Fibroblast of skin of abdomen (primary cell): ENCODE data around the gene CTNNBL1.

Experiments
- DNase-seq: peaks from one replicate; pipeline ENCODE4 v3.0.0-alpha.2; 2013

Gene CTNNBL1

DNA sequence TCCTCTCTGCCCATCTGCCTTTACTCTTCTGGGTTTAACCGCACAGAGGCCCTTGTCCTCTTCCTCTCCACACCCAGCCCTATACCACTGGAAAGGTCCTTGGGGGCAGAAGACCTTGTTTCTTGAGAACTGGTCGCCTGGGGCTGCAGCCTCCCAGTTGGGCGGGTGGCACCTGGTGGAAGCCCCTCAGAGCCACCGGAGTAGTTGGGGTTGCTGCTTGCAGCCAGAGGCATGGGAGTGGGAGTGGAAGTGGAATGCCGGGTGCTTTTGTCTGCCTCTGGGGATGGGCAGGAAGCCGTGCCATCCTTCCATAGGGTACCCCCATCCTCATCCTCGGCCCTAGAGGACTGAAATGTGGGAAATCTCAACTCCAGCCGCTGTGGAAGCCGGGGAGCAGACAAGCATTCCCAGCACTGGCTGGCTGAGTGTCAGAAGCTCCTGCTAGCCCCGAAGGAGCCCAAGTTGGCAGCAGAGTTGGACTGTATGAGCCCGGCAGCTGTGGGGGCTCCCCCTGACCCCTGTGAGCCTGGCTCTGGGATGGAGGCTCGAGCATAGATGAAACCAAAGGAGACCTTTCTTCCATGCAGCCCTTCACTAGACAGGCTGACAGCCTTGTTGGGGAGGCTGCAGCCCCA, 210.3 kb downstream of the CTNNBL1 start:
- DNase-seq: no peak

DNA sequence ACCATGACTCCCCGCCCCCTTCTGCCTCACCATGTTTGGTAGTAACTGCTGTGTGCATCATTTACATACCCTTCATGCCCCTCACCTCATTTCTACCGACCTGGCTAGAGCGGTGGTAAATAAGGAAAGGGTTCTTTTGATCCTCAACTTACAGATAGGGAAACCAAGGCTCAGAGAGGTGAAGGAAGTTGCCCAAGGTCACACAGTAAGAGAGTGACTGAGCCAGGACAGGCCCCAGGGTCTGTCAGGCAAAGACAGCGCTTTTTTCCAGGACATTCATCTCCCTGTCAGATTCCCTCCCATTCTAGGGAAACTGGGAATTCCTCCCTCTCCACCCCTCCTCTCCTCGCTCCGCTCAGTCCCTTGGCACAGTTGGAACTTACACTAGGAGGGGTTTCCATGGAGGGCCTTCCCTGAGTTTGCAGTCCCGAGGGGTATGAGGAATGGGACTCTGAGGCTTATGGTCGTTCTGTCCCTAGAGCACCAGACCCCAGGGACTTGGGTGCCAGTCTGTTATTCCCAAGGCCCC, 211.1 kb downstream of the CTNNBL1 start:
- no peak for DNase-seq

DNA sequence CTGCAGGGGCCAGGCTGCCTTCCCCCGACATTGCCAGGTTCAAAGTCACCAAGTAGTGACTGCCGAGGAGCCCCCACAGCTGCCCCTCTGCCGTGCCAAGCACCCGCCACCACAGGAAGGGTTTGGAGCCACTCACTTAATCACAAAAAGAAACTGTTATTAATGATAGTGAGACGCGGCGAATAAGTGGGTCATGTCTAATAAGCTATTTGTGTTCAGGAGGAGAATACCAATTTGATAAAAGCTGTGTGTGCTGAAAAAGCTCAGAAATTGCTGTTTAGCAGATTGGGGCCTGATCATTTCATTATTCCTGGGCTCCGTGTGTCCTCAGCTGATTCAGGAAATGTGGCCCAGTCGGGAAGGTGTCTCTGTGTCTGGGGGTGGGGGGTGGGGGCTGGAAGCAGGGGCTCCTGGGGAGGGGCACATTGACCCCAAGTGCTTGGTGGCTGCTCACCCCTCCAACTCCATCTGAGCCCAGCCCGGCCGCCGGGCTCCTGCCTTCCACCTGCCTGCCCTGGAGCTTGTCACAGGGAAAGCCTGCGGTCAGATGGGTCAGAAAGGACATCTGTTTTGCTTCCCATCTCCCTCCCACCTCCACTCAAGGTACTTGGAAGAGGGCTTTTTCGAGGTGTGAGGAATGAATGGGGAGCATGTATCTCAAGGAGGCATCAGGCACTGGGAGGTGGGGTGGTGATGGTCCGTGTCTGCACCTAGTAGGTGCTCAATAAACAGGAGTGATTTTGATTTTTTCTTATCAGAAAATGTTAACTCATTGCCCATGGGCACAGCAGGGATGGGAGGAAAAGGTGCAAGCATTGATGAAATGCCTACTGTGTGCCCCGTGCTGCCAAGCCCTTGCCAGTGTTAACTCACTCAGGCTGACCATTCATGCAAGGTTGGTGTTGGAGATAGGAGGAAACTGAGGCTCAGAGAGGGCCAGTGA, 212.1 kb downstream of the CTNNBL1 start:
- DNase-seq: no peak

DNA sequence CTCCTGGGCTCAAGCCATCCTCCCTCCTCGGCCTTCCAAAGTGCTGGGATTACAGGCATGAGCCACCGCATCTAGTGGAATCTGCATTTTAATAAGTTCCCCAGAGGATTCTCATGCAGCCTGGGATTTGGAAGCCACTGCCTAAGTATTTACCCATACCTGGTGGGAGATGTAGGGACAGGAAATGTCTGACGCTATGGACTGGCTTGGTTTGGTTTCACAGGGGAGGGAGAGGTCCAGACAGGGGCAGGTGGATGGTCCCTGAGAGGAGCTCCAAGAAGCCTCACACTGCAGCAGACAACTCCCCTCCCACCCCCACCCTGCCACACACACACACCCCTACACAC, 213.5 kb downstream of the CTNNBL1 start:
- no peak for DNase-seq

DNA sequence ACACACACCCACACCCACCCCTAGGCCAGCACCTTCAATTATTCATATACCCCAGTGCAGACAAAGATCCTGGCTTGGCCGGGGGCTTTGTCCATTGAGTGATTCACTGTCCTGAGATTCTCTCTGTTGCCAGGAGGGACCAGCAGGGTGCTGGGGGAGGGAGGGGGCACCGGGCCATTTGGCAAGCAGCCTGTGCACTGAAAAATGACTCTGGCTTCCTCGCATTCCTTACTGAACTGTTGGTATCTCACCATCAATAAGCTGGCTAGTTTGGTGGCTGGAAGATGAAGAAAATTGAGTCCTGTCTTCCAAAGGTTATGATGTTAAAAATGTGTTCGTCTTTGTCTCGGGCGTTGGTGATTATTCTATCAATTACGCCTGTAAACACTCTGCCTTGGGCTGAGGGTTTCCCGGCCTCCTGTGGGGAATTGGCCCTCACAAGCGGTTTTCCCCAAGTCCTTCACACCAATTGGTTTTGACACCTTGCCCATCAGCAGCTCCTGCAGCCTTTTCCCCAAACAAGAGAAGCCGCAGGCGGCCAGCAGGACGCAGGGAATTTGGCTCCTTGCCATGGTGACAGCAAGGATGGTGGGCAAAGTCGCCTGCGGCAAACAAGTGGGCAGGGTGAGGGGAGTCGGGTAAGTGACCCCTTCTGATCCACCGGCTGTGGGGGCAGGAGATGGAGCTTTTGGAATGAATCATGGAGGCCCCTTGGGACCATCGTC, 214.0 kb downstream of the CTNNBL1 start:
- DNase-seq: peak; percentile 77

DNA sequence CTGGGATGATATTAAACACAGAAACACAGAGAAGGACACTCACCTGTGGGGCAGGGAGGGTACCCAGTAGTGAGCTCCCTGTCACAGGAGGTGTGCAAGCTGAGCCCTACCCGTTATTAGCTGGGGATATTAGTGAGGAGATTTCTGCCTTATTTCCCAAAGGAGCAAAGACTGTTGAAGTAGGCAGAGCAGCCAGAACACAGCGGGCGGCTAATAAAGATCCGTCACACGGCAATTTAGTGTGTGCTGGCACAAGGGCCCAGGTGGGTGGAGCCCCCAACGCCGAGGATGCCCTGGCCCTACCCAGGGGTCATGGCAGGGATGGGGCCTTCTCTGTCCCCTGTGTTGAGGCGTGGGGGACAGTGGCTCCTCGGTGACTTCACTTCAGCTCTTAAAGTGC, 217.4 kb downstream of the CTNNBL1 start:
- DNase-seq: no peak

DNA sequence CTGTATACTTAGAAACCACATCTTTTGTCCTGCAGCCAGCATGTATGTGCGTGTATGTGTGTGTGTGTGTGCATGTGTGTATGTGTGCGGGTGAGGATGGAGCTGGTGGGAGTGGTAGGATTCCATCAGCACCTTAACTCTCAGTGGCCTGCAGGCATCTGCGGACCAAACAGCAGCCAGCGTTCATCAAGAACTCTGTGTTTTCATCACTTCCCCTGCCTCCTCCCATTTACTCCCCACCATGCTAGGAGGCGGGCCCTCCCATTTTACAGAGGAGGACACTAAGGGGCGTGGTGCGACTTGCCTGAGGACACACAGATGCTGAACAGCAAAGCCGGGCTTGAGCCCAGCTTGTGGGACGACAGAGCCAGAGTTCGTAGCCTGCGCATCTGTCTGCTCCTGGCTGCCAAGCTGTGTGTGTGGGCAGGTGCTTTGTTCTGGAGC, 218.0 kb downstream of the CTNNBL1 start:
- peak; percentile 22 for DNase-seq

DNA sequence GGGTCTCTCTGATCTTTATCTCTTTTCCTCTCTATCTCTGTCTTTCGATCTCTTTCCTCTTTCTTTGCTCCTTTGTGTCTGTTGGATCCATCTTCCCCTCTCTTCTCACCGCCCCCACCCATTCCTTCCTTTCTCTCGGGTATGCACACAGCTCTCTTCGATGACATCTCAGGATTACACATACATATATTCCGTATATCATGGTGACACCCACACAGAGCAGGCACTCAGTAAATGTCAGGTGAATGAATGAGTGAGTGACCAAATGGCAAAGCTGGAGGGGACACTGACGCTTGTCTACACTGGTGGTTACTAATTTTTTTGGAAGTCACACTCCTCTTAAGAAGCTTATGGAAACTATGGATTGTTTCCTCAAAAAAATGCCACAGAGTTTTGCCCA, 219.0 kb downstream of the CTNNBL1 start:
- DNase-seq: no peak

DNA sequence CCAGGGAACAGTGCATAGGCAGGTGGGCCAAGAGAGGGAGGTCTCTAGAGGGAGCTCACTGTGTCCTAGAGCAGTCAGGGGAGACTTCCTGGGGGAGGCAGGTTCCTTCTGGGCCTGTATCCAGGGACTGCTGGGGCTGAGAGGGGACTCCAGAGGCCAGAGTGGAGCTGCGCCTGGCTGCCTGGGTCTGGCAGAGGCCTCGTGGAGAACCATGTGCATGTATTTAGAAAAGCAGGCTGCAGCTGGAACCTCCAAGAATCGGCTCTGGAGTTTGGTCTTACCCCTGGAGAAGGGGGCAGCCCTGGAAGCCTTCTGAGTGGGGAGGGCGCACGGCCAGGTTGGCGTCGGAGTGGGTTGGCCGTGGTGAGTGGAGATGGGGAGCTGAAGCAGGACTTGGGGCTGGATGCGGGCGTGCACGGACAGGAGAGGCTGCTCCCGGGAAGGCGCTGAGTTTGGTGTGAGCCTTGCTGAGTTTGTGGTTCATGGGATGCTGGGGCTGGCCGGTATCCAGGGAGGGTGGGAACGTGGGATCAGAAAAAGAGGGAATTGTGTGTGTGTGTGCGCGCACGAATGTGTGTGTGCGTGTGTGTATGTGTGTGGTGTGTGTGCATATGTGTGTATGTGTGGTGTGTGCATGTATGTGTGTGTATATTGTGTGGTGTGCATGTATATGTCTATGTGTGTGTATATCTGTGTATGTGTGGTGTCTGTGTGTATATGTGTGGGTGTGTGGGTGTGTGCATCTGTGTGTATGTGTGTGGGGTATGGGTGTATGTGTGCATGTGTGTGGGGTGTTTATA, 219.9 kb downstream of the CTNNBL1 start:
- DNase-seq: no peak

DNA sequence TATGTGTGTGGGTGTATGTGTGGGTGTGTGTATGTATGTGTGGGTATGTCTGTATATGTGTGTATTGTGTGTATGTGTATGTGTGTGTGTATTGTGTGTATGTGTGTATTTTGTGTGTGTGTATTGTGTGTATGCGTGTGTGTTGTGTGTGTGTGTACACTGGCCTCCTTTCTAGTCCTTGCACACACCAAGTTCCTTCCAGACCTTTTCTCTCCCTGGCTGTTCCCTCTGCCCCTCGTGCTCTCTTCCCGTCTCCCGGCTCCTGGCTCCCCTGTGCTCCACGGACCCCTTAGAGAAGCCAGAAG, 220.5 kb downstream of the CTNNBL1 start:
- DNase-seq: no peak

DNA sequence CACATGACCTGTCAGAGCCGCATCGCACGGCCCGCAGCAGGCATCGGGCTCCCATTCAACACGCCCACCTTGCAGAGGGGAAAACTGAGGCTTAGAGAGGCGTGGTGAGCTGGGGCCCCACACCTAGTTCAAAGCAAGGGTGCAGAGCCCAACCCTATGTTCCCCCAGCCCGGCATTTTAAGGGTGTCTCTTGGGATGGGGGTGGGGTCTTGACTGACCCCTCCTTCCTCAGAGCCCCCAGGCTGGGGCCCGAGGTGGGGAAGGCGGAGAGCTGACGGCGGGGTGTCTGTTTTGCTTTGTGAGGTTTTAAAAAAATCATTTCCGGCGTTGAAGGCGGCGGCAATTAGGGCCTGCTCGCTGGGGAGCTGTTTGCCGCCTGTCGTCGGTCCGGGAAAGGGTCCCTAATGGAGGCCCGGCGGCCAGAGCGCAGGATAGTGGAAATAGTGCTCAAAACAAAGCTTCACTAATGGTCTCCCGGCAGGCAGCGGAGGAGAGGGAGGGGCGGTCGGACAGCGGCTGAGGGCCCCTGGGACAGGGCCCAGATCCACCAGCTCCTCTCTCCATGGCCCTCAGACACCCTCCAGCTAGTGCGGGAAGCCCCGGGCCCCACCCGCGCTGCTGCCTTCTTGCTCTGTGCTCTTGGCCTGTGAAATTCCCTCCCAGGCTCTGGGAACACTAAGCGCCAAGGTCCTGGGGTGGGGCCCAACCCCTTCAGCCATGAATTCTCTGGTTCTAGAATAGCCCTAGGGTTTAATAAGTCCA, 221.0 kb downstream of the CTNNBL1 start:
- no peak for DNase-seq

DNA sequence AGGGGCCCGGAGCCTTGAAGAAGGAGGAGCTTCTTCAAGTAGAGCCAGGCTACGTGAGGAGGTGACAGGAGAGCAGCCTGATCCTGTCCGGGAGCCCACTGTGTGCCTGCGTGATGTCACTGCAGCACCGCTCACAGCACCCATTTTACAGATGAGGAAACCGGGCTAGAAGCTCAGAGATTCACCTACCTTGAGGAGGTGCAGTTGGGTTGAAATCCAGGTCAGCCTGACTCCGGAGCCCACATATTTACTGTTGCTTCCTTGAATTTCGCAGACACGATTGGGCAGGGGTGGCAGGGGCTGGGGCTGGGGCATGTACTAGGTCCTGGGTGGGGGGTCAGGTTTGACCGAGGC, 221.6 kb downstream of the CTNNBL1 start:
- no peak for DNase-seq

DNA sequence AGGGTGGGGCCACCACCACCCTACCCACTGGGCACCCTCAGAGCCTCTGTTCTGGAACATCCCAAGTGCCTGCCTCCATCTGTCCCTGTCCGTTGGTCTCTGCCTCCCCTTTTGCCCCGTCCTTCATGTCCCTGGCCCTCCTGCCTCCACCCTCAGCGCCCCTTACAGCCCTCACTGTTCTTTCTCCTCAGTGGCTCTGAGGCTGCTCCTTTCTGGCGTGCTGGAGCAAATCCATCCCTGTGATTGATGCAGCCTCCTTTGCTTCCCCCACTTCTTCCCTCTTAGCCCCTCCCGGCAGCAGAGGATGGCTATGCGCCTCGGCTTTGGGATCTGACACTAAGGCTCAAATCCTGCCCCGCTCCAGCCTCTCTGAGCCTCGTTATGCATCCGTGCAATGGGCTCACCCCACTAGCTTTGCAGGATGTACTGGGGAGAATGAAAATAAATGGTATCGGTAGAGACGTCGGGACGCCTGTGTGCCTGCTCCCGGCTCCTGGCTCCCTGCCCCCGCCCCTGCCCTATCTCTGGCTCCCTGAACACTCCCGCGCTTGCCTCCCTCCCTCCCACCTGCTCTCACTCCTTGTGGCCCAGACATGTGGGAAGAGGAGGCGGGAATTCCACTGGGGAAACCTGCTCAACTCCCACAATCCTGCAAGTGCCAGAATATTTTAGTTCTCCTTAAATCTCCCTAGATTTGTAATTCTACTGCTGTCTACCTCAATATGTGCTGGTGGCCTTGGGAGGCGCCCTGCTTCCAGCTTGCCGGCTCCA, 222.2 kb downstream of the CTNNBL1 start:
- DNase-seq: no peak

DNA sequence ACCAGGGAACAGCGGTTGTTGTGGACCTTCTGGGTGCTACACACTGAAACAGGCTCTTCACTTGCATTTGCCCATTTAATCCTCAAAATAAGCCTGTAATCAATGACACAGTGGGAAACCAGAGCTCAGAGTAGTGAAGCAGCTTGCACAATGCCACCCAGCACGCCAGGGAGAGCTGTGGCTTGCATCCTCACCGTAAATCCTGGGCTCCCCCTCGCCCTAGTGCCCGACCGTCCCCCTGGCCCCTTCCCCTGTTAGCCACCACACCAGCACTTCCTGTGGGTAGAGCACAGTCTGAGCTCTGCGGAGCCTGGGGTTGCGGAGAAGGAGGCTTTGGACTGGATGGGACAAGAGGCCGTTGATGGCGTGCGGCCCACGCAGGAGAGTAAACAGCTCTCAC, 223.6 kb downstream of the CTNNBL1 start:
- no peak for DNase-seq

DNA sequence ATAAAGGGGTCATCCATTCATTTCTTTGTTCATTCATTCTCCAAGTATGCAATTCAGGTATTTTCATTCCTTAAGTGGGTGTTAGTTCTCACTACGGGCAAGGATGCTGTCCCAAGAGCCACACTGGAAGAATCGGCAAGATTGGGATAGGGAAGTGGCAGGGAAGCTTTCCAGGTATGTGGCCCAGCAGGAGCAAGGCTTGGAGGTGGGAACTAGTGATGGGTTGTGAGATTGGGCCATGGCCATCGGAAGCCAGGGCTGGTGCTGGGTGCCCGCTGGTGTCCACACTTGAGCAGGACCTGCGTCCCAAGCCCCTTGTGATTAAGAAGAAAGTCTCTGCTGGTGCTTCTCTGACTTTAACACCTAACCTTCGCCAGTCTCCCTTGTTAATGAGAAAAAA, 224.2 kb downstream of the CTNNBL1 start:
- DNase-seq: no peak

DNA sequence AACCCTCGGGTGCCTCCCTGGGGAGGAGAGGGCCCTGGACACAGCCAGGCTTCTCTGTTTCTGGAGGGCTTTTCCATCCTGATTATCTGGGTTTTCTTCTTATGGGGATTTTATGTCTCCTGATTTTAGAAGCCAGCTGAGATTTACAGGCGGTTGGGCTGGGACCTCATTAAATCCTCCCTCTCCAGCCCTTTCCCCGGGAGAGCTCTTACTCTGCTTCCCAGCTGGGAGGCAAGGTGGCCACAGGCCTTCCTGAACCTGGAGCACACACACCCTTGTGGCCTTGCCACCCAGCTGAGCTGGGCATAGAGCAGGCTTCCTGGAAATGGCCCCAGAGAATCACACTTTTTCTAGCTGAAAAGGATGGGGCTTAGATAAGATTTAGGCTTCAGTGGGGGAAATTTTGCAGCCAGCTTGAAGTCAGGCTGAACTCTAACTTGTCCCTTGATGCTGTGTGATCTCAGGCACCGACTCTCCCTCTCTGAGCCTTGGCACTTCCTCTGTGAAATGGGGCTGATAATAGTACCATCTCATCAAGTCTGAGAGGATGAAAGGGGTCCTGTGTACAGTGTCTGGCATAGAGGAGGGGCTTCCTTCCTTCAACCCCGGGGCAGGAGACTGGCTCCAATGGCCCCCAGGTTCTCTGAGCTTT, 225.7 kb downstream of the CTNNBL1 start:
- DNase-seq: no peak

DNA sequence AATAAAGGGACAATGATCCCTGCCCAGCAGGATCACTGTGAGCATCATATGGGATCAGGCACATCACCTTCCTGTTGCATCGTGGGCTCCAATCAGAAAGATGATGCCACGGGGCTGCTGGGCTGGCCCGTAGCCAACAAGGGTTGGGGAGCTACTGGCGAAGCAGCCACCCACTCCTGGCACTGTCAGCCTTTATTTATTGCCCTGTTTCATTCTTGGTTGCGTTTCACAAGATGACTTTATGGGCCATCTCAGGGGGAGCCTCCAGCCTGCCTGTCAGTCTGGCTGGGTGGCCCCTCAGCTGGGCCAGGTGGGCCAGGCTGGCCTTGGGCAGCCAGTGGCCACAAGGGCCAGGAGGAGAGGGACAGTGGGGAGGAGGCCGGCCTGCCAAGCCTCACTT, 226.4 kb downstream of the CTNNBL1 start:
- DNase-seq: no peak

DNA sequence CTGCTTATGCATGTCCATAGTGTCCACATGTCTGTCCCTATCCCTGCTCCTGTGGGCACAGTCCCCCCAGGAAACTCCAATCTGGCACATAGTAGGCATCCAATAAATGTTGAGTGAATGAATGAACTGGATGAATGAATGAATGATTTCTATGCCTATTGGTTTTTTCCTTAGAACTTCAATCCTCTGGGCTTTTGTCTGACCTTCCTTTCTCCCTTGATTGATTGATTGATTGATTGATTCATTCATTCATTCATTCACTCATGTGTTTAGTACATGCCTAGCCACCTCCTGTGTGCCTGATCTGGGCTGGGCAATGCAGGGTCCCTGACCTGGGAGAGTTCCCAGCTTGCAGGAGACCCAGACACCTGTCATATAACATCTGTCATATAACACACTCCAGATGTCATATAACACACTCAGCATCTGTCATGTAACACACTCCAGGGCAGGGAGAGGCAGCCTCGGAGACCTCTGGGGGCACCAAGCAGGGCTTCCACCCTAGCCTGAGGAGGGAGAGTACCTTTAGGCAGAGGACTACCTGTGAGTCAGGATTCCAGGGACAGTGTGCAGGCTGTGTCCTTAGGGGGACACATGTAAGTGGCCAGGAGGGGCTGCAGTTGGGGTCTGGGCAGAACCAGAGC, 227.0 kb downstream of the CTNNBL1 start:
- no peak for DNase-seq

DNA sequence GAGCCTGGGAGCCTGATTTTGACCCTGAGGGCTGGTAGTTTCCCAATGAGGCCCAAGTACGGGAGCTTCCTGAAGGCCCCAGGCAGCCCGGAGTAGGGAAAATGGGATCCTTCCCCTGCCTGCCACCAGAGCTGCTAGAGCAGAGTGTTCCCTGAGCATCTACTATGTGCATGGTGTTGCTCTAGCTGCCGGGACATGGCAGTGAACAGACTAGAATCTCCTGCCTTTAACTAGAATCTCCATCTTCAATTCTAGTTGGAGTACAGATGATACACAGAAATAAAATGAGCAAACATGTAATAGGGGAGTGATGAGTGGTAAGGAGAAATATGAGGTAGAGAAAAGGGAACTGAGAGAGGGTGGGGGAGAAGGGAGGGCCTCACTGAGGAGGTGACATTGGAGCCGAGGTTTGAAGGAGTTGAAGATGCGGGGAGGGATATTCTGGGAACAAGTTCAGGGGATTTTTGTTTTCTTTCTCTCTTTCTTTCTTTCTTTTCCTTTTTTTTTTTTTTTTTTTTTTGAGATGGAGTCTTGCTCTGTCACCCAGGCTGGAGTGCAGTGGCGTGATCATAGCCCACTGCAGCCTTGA, 227.6 kb downstream of the CTNNBL1 start:
- DNase-seq: no peak
